ENCODE data around the gene GRAMD1A.

DNA sequence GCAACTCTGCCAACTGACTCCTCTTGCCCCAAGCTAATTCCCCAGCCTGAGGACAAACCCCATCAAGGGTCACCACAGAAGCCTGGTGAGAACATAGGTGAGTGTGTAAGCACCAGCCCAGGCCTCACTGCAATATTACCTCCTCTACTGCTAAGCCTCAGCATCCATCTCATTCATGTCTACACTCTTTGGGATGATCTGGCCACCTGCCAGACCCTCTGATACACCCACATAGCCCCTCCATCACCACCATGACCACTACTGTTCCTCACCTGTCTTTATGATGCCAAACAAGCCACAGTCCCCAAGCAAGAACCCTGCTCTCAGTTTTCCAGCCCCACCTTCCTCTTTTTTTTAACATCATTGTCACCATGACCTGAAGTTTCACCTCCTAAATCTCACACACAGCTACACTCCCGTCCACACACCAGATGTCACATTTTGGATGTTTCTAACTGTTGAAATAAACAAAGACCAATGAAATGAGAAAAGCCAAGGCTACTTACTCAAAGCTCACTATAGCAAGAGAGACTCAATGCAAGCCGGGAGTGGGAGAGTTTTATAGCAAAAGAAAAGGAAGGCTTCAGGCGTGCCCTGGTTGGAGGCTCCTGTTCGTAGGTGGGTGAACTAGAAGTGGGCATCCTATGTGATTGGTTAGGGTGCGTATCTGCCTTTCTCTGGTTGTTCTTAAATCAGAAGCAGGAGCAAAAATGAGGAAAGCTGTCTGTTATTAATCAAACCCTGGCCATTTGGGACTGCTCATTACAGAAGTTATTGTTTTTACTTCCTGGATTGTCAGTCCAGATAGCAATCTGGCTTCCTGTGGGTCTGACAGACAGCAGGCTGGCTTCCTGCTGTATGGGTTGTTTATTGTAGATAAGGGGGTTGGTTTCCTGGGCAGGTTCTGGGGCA, 38.1 kb upstream of the GRAMD1A start:
- TF ChIP-seq CTCF (IDR thresholded peaks at IDR 0.05) (no peak), POLR2A (IDR thresholded peaks at IDR 0.05) (no peak)

Data from Peyer's patch (tissue), 4 donors.